ENCODE data around the gene CDHR3. TPM values are rescaled to one million over a fixed set of nuclear protein-coding genes. Genes with fewer than 3 reads are reported as not detected.
"Not testable (repeated sequence)": the region's sequence is repeated elsewhere in the genome, so short reads cannot be mapped to it uniquely, and the experiment has no call there.

CDHR3 gene
- total RNA-seq, 2 donors from 2014 or later = 2.2 to 3.9 TPM

GRCh38 chr7:105999256-105999655 lies 36.2 kb downstream of the CDHR3 start:
- no peak overlapping the region for H3K4me3 ChIP-seq
- TF ChIP-seq POLR2A (IDR thresholded peaks at IDR 0.05) = no peak
- TF ChIP-seq CTCF (IDR thresholded peaks at IDR 0.05) = no peak
- no peak for TF ChIP-seq POLR2AphosphoS5 (IDR thresholded peaks at IDR 0.05)
- H3K27ac ChIP-seq = no peak overlapping the region
- 83% methylated on average over 5 of the region's 5 CpGs for WGBS
- intact Hi-C loops (cut with DNase I) = no loop called here
- no peaks in the 10 kb centered on the region for H3K4me1 ChIP-seq (replicated peaks)
- DNase-seq (ENCODE audit: low spot score) = no peak
- no peaks in the 10 kb centered on the region for H3K27me3 ChIP-seq (replicated peaks; ENCODE audit: insufficient read depth)
- H3K36me3 ChIP-seq = no peaks in the 10 kb centered on the region
- no peaks in the 10 kb centered on the region for H3K9me3 ChIP-seq

GRCh38 chr7:106001196-106001595 lies 38.1 kb downstream of the CDHR3 start:
- 81% methylated on average over 7 of the region's 7 CpGs for WGBS
- TF ChIP-seq POLR2A (IDR thresholded peaks at IDR 0.05) (no peak), CTCF (IDR thresholded peaks at IDR 0.05) (no peak), POLR2AphosphoS5 (IDR thresholded peaks at IDR 0.05) (no peak)
- intact Hi-C loops (cut with DNase I) = no loop called here
- no peaks in the 10 kb centered on the region for H3K27me3 ChIP-seq (replicated peaks; ENCODE audit: insufficient read depth)
- H3K9me3 ChIP-seq = no peaks in the 10 kb centered on the region
- H3K4me3 ChIP-seq = no peak overlapping the region
- no peaks in the 10 kb centered on the region for H3K36me3 ChIP-seq
- no peak for DNase-seq (ENCODE audit: low spot score)
- no peaks in the 10 kb centered on the region for H3K4me1 ChIP-seq (replicated peaks)
- no peak overlapping the region for H3K27ac ChIP-seq

GRCh38 chr7:106001886-106002285 lies 38.8 kb downstream of the CDHR3 start:
- no peak overlapping the region for H3K4me3 ChIP-seq
- H3K9me3 ChIP-seq = no peaks in the 10 kb centered on the region
- no peaks in the 10 kb centered on the region for H3K27me3 ChIP-seq (replicated peaks; ENCODE audit: insufficient read depth)
- no peak for DNase-seq (ENCODE audit: low spot score)
- H3K27ac ChIP-seq = no peak overlapping the region
- no peaks in the 10 kb centered on the region for H3K4me1 ChIP-seq (replicated peaks)
- intact Hi-C loops (cut with DNase I) = no loop called here
- no peak for TF ChIP-seq POLR2A (IDR thresholded peaks at IDR 0.05)
- 68% methylated on average over 1 of the region's 1 CpG for WGBS
- H3K36me3 ChIP-seq = no peaks in the 10 kb centered on the region

- TF ChIP-seq POLR2A (IDR thresholded peaks at IDR 0.05) = no peak
- TF ChIP-seq POLR2AphosphoS5 (IDR thresholded peaks at IDR 0.05) = no peak
- TF ChIP-seq CTCF (IDR thresholded peaks at IDR 0.05) = no peak
- H3K9me3 ChIP-seq = no peaks in the 10 kb centered on the region
- no peaks in the 10 kb centered on the region for H3K27me3 ChIP-seq (replicated peaks; ENCODE audit: insufficient read depth)
- DNase-seq (ENCODE audit: low spot score) = no peak
- intact Hi-C loops (cut with DNase I) = no loop called here
- no peaks in the 10 kb centered on the region for H3K4me1 ChIP-seq (replicated peaks)
- H3K36me3 ChIP-seq = no peaks in the 10 kb centered on the region
- no peak overlapping the region for H3K4me3 ChIP-seq
- 83% methylated on average over 5 of the region's 5 CpGs for WGBS
- H3K27ac ChIP-seq = no peak overlapping the region
Observed at GRCh38 chr7:106003525-106004064, 40.5 kb downstream of the CDHR3 start.

- 97% methylated on average over 5 of the region's 5 CpGs for WGBS
- DNase-seq (ENCODE audit: low spot score) = no peak
- Histone ChIP-seq H3K27me3 (replicated peaks; ENCODE audit: insufficient read depth) (no peaks in the 10 kb centered on the region), H3K4me1 (replicated peaks) (no peaks in the 10 kb centered on the region), H3K27ac (no peak overlapping the region), H3K4me3 (no peak overlapping the region), H3K9me3 (no peaks in the 10 kb centered on the region), H3K36me3 (no peaks in the 10 kb centered on the region)
- intact Hi-C loops (cut with DNase I) = loop anchor here (5.0 kb wide), 1 partner anchor 75 kb away; no protein-coding TSS in a partner anchor
- no peak for TF ChIP-seq POLR2AphosphoS5 (IDR thresholded peaks at IDR 0.05)
- no peak for TF ChIP-seq POLR2A (IDR thresholded peaks at IDR 0.05)
- no peak for TF ChIP-seq CTCF (IDR thresholded peaks at IDR 0.05)
Observed at GRCh38 chr7:106006906-106007305, 43.8 kb downstream of the CDHR3 start.

- intact Hi-C loops (cut with DNase I) = loop anchor here (2.0 to 5.0 kb wide), 4 partner anchors 75 to 355 kb away; partner anchors contain the start of gene ATXN7L1
- H3K9me3 ChIP-seq; DNase-seq (ENCODE audit: low spot score); H3K27me3 ChIP-seq (replicated peaks; ENCODE audit: insufficient read depth); H3K36me3 ChIP-seq; H3K4me1 ChIP-seq (replicated peaks); H3K4me3 ChIP-seq; H3K27ac ChIP-seq: not testable (repeated sequence)
- WGBS = 90% methylated on average over 3 of the region's 3 CpGs
Observed at GRCh38 chr7:106007796-106008195, 44.7 kb downstream of the CDHR3 start.

Data from prostate gland (tissue), 2 donors.